PC-3 (cell line): ENCODE data around the gene MRPL41. TPM values are rescaled to one million over a fixed set of nuclear protein-coding genes. Genes with fewer than 3 reads are reported as not detected.
"Not testable (repeated sequence)": the region's sequence is repeated elsewhere in the genome, so short reads cannot be mapped to it uniquely, and the experiment has no call there.

Source experiments
- ATAC-seq: fragments of 200-7000 bp; cut with Tn5 transposase; 2 replicates; pipeline ENCODE4 v1.9.1; 2020; ENCODE audit warnings: mild to moderate bottlenecking, moderate library complexity
- BruUV-seq: library from RNA; stranded (reverse); fragments of 400-500 nt; replicated peaks from 2 replicates; lab custom pipeline; 2021; lab: Mats Ljungman, UMichigan
- CTCF ChIA-PET: fragments of 300-600 bp; sonication (Branson Sonifier 250); formaldehyde crosslinking; loops from one replicate; lab custom pipeline; 2022; ENCODE audit warnings: antibody characterized with exemption; lab: Charles Lee
- POLR2A ChIA-PET: fragments of 300-600 bp; sonication (Branson Sonifier 250); formaldehyde crosslinking; loops from one replicate; lab custom pipeline; 2022; ENCODE audit warnings: antibody characterized with exemption; ENCODE audit not compliant: unreplicated experiment; lab: Charles Lee
- DNase-seq: peaks from one replicate; pipeline ENCODE4 v3.0.0-alpha.2; 2015
- H2AFZ ChIP-seq: fragments of 300-600 bp; sonication (generic); 2 replicates; pipeline ENCODE4 v1.6.0; 2016; ENCODE audit warnings: antibody characterized with exemption, low read length
- H3F3A ChIP-seq: fragments of 300-600 bp; sonication (generic); one replicate; pipeline ENCODE4 v1.6.0; 2017; ENCODE audit warnings: antibody characterized with exemption, low read length, control low read depth, mild to moderate bottlenecking; ENCODE audit not compliant: unreplicated experiment
- H3K27ac ChIP-seq: fragments of 300-600 bp; sonication (generic); 2 replicates; pipeline ENCODE4 v1.5.1; 2016; ENCODE audit warnings: mild to moderate bottlenecking, low read length
- H3K27me3 ChIP-seq: fragments of 300-600 bp; sonication (generic); 2 replicates; pipeline ENCODE4 v1.6.1; 2016; ENCODE audit warnings: low read length, mixed read lengths
- H3K36me3 ChIP-seq: fragments of 300-600 bp; sonication (generic); 2 replicates; pipeline ENCODE4 v1.6.1; 2016; ENCODE audit warnings: low read depth, mixed run types, low read length, mixed read lengths
- H3K4me1 ChIP-seq: fragments of 300-600 bp; sonication (generic); 2 replicates; pipeline ENCODE4 v1.5.1; 2016; ENCODE audit warnings: low read length; ENCODE audit not compliant: insufficient read depth
- H3K4me2 ChIP-seq: fragments of 300-600 bp; sonication (generic); 2 replicates; pipeline ENCODE4 v1.6.0; 2016; ENCODE audit warnings: low read length
- H3K4me3 ChIP-seq: fragments of 300-600 bp; sonication (generic); 2 replicates; pipeline ENCODE4 v1.5.1; 2016; ENCODE audit warnings: mild to moderate bottlenecking, low read length, mixed read lengths
- H3K79me2 ChIP-seq: fragments of 300-600 bp; sonication (generic); 2 replicates; pipeline ENCODE4 v1.6.1; 2017; ENCODE audit warnings: low read length, mixed read lengths
- H3K9ac ChIP-seq: fragments of 300-600 bp; sonication (generic); 2 replicates; pipeline ENCODE4 v1.6.0; 2016; ENCODE audit warnings: mild to moderate bottlenecking, low read length
- H3K9me2 ChIP-seq: fragments of 300-600 bp; sonication (generic); replicated peaks from 2 replicates; pipeline ENCODE4 v1.6.1; 2016; ENCODE audit warnings: mixed run types, low read length, mixed read lengths
- H3K9me3 ChIP-seq: fragments of 300-600 bp; sonication (generic); 2 replicates; pipeline ENCODE4 v1.6.1; 2016; ENCODE audit warnings: low read length, mixed read lengths
- H4K20me1 ChIP-seq: fragments of 300-600 bp; sonication (generic); 2 replicates; pipeline ENCODE4 v1.6.1; 2016; ENCODE audit warnings: low read length, mixed read lengths
- EZH2 ChIP-seq: fragments of 300-600 bp; sonication (generic); IDR thresholded peaks from one replicate; pipeline ENCODE4 v1.6.1; 2017; ENCODE audit warnings: antibody characterized with exemption, mild to moderate bottlenecking, low read length; ENCODE audit not compliant: unreplicated experiment
- EZH2phosphoT487 ChIP-seq: fragments of 300-600 bp; sonication (generic); IDR thresholded peaks from 2 replicates; pipeline ENCODE4 v1.6.1; 2018; ENCODE audit warnings: mild to moderate bottlenecking, antibody characterized with exemption, low read length, borderline replicate concordance
- intact Hi-C: fragments of 100-400 bp; cut with micrococcal nuclease; formaldehyde crosslinking; loops from 2 replicates; pipeline ENCODE4 v1.9.0; 2023
- total RNA-seq: library from RNA; depleted of rRNA; stranded (reverse); fragments of >200 nt; gene quantifications from 2 replicates; pipeline ENCODE4 v1.2.3, GENCODE V29; 2014
- TF ChIP-seq, protein P1 (sequence below): fragments of 300-600 bp; sonication (generic); conservative IDR thresholded peaks from 2 replicates; pipeline ENCODE4 v1.5.1; 2017; ENCODE audit warnings: antibody characterized with exemption, low read depth, mild to moderate bottlenecking, low read length

Gene MRPL41
- total RNA-seq, 1 experiment from 2014 or later = 159 TPM

DNA sequence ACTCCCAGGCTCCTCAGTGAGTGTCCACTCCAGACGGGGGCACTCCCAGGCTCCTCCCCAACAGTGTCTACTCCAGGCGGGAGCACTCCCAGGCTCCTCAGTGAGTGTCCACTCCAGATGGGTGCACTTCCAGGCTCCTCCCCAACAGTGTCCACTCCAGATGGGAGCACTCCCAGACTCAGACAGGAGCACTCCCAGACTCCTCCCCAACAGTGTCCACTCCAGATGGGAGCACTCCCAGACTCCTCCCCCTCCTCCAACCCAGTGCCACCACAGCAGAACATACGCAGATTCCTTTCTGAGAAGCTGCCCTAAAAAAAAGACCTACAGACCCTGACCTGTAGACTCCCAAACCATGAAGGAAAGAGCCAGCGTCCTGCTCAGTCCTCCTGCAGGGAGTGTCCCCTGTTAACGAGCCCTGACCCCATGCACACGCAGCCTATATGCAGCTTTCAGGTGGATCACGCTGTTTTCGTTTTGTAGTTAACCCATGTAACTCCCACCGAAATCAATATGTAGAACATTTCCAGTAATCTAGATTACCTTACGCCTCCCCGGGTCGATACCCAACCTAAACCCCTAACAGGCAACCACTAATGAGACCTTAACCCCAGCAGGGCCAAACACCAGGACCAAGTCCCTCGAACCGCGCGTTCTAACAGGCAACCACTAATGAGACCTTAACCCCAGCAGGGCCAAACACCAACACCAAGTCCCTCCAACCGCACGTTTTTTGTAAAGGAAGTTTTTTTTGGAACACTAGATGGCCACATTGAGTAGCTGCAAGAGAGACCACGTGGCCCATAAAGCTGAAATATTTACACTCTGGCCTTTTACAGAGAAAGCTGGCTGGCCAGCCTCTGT is 17.2 kb upstream of the MRPL41 start:
- Histone ChIP-seq H3K36me3 (no peaks in the 10 kb centered on the region), H3K4me3 (no peak overlapping the region), H3K9me3 (no peaks in the 10 kb centered on the region), H3K79me2 (no peaks in the 10 kb centered on the region), H3K27ac (no peak overlapping the region), H3K9ac (no peak overlapping the region), H4K20me1 (no peaks in the 10 kb centered on the region), H3K27me3 (no peaks in the 10 kb centered on the region), H3F3A (no peaks in the 10 kb centered on the region), H3K9me2 (no peaks in the 10 kb centered on the region), H3K4me1 (peaks cover 7% of the 10 kb centered on the region), H3K4me2 (peak overlapping the region; percentile 29), H2AFZ (peak overlapping the region; percentile 75)
- intact Hi-C loops = loop anchor here (1.0 kb wide), 1 partner anchor 17 kb away; the partner anchor contains the start of gene MRPL41
- ATAC-seq = peak; percentile 95
- POLR2A ChIA-PET = no interaction called here
- TF ChIP-seq EZH2 = no peak
- TF ChIP-seq, protein P1, sequence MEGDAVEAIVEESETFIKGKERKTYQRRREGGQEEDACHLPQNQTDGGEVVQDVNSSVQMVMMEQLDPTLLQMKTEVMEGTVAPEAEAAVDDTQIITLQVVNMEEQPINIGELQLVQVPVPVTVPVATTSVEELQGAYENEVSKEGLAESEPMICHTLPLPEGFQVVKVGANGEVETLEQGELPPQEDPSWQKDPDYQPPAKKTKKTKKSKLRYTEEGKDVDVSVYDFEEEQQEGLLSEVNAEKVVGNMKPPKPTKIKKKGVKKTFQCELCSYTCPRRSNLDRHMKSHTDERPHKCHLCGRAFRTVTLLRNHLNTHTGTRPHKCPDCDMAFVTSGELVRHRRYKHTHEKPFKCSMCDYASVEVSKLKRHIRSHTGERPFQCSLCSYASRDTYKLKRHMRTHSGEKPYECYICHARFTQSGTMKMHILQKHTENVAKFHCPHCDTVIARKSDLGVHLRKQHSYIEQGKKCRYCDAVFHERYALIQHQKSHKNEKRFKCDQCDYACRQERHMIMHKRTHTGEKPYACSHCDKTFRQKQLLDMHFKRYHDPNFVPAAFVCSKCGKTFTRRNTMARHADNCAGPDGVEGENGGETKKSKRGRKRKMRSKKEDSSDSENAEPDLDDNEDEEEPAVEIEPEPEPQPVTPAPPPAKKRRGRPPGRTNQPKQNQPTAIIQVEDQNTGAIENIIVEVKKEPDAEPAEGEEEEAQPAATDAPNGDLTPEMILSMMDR = peak; percentile 70
- CTCF ChIA-PET = interaction anchor here (0.5 to 1.5 kb wide), 6 partner anchors 11 to 136 kb away, joined by 3 to 10 read pairs (median 6); partner anchors contain the start of gene PNPLA7
- no TSS peak for BruUV-seq
- peak; percentile 79 for DNase-seq

DNA sequence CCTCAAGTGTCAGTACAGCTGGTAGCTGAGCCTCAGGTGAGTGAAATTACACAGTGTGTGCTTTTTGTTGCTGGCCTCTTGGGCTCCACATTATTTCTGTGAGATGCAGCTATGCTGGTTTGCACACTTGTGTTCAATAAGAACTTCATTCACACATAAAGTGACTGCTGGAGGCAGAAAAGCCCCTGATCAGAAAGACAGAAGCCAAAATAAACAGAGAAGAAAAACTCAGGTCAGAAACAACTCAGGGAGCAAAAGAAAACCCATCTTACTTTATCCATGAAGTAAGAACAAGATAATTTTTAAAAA is 16.6 kb upstream of the MRPL41 start:
- Histone ChIP-seq H3K4me3 (no peak overlapping the region), H3K9ac (no peak overlapping the region), H3K4me2 (no peak overlapping the region), H4K20me1 (no peaks in the 10 kb centered on the region), H3K9me2 (no peaks in the 10 kb centered on the region), H3K79me2 (no peaks in the 10 kb centered on the region), H3K36me3 (no peaks in the 10 kb centered on the region), H3K27ac (no peak overlapping the region), H3K4me1 (peaks cover 7% of the 10 kb centered on the region), H3F3A (no peaks in the 10 kb centered on the region), H3K9me3 (no peaks in the 10 kb centered on the region), H3K27me3 (no peaks in the 10 kb centered on the region), H2AFZ (peak overlapping the region; percentile 75)
- no peak for TF ChIP-seq EZH2
- TF ChIP-seq, protein P1 = no peak
- no peak for TF ChIP-seq EZH2phosphoT487
- no TSS peak for BruUV-seq
- POLR2A ChIA-PET = no interaction called here
- intact Hi-C loops = loop anchor here (1.0 kb wide), 1 partner anchor 16 kb away; the partner anchor contains the start of gene MRPL41
- ATAC-seq (no peak), DNase-seq (no peak)
- CTCF ChIA-PET = interaction anchor here (0.5 to 1.5 kb wide), 6 partner anchors 10 to 136 kb away, joined by 3 to 10 read pairs (median 6); partner anchors contain the start of gene PNPLA7

DNA sequence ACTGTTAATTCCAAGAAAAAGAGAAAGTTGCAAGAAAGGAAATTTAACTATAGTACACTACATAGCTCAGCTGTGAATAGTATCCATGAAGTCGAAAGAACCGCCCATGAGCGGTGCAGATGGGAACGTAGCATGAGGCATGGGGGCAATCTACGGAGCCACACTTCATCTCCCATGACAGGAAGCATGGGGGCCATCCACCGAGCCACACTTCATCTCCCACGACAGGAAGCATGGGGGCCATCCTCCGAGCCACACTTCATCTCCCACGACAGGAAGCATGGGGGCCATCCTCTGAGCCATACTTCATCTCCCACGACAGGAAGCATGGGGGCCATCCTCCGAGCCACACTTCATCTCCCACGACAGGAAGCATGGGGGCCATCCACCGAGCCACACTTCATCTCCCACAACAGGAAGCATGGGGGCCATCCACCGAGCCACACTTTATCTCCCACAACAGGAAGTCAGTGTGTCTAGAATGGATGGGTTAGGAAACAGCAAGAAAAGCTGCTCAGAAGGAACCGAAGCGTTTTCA is 15.0 kb upstream of the MRPL41 start:
- H3K9ac ChIP-seq, H3K4me3 ChIP-seq, BruUV-seq, H3F3A ChIP-seq, DNase-seq, H2AFZ ChIP-seq, H3K36me3 ChIP-seq, ATAC-seq, H4K20me1 ChIP-seq, CTCF ChIA-PET, intact Hi-C loops, H3K9me2 ChIP-seq, H3K9me3 ChIP-seq, H3K4me2 ChIP-seq, H3K27me3 ChIP-seq, H3K27ac ChIP-seq, H3K4me1 ChIP-seq, POLR2A ChIA-PET, H3K79me2 ChIP-seq: not testable (repeated sequence)
